ENCODE results near the gene CLDN15.
"Not testable (repeated sequence)": the region's sequence is repeated elsewhere in the genome, so short reads cannot be mapped to it uniquely, and the experiment has no call there.

The CLDN15 gene

GRCh38 chr7:101255796-101256195 is 18.2 kb upstream of the CLDN15 start:
- Histone ChIP-seq H3K9me3 (no peaks in the 10 kb centered on the region), H3K27me3 (ENCODE audit: low read depth) (no peaks in the 10 kb centered on the region), H3K36me3 (replicated peaks) (peaks cover 3% of the 10 kb centered on the region; the same call in 1 of the 2 replicates), H3K4me1 (peaks cover 3% of the 10 kb centered on the region), H3K4me3 (no peak overlapping the region)
- no peak for DNase-seq (ENCODE audit: low spot score in 2 of 2)
- in situ Hi-C loops (cut with MboI; ENCODE audit: low sequenced_read_pairs), result no loop called here

GRCh38 chr7:101253199-101253598 is 15.6 kb upstream of the CLDN15 start:
- H3K27me3 ChIP-seq (ENCODE audit: low read depth); H3K9me3 ChIP-seq; H3K36me3 ChIP-seq (replicated peaks); H3K4me3 ChIP-seq; in situ Hi-C loops (cut with MboI; ENCODE audit: low sequenced_read_pairs); DNase-seq (ENCODE audit: low spot score in 2 of 2); H3K4me1 ChIP-seq: not testable (repeated sequence)

- H3K4me3 ChIP-seq, result peak overlapping the region; percentile 94
- in situ Hi-C loops (cut with MboI; ENCODE audit: low sequenced_read_pairs), result no loop called here
- peaks cover 3% of the 10 kb centered on the region for H3K4me1 ChIP-seq
- H3K9me3 ChIP-seq, result no peaks in the 10 kb centered on the region
- peaks cover 10% of the 10 kb centered on the region; the same call in 1 of the 2 replicates for H3K36me3 ChIP-seq (replicated peaks)
- H3K27me3 ChIP-seq (ENCODE audit: low read depth), result no peaks in the 10 kb centered on the region
- peak; percentile 92 to 100 for DNase-seq (ENCODE audit: low spot score in 2 of 2)
These were observed 14.5 kb upstream of the CLDN15 start for GRCh38 chr7:101251871-101252659.

- peaks cover 7% of the 10 kb centered on the region for H3K4me1 ChIP-seq
- no peak overlapping the region; the same call in 1 of the 2 replicates for H3K4me3 ChIP-seq
- H3K9me3 ChIP-seq, result no peaks in the 10 kb centered on the region
- in situ Hi-C loops (cut with MboI; ENCODE audit: low sequenced_read_pairs), result no loop called here
- DNase-seq (ENCODE audit: low spot score in 2 of 2), result no peak
- peaks cover 14% of the 10 kb centered on the region for H3K36me3 ChIP-seq (replicated peaks)
- no peaks in the 10 kb centered on the region for H3K27me3 ChIP-seq (ENCODE audit: low read depth)
These were observed 12.7 kb upstream of the CLDN15 start for GRCh38 chr7:101250324-101250723.

GRCh38 chr7:101248276-101248675 is 10.7 kb upstream of the CLDN15 start:
- H3K4me1 ChIP-seq, result peaks cover 17% of the 10 kb centered on the region
- H3K27me3 ChIP-seq (ENCODE audit: low read depth), result no peaks in the 10 kb centered on the region
- in situ Hi-C loops (cut with MboI; ENCODE audit: low sequenced_read_pairs), result no loop called here
- H3K4me3 ChIP-seq, result no peak overlapping the region
- DNase-seq (ENCODE audit: low spot score in 2 of 2), result no peak
- H3K36me3 ChIP-seq (replicated peaks), result peaks cover 18% of the 10 kb centered on the region
- no peaks in the 10 kb centered on the region for H3K9me3 ChIP-seq

- H3K4me3 ChIP-seq, result peak overlapping the region; percentile 89
- peaks cover 14% of the 10 kb centered on the region for H3K4me1 ChIP-seq
- no peak for DNase-seq (ENCODE audit: low spot score in 2 of 2)
- in situ Hi-C loops (cut with MboI; ENCODE audit: low sequenced_read_pairs), result no loop called here
- no peaks in the 10 kb centered on the region for H3K27me3 ChIP-seq (ENCODE audit: low read depth)
- no peaks in the 10 kb centered on the region for H3K9me3 ChIP-seq
- H3K36me3 ChIP-seq (replicated peaks), result peaks cover 29% of the 10 kb centered on the region
These were observed 7.6 kb upstream of the CLDN15 start for GRCh38 chr7:101245147-101245668.

- DNase-seq (ENCODE audit: low spot score in 2 of 2), result peak; percentile 89 to 97
- Histone ChIP-seq H3K9me3 (no peaks in the 10 kb centered on the region), H3K4me1 (peaks cover 14% of the 10 kb centered on the region), H3K4me3 (peak within 1 kb of the TSS; percentile 89), H3K27me3 (ENCODE audit: low read depth) (no peaks in the 10 kb centered on the region), H3K36me3 (replicated peaks) (peaks cover 35% of the 10 kb centered on the region)
- in situ Hi-C loops (cut with MboI; ENCODE audit: low sequenced_read_pairs), result no loop called here
These were observed 7.0 kb upstream of the CLDN15 start, which contains the start of gene FIS1 for GRCh38 chr7:101244375-101245146. FIS1 (minus strand) TSS chr7:101245081; CDS start chr7:101245004, 77 bp downstream.

- H3K36me3 ChIP-seq (replicated peaks), result peaks cover 40% of the 10 kb centered on the region
- H3K4me1 ChIP-seq, result peaks cover 14% of the 10 kb centered on the region
- in situ Hi-C loops (cut with MboI; ENCODE audit: low sequenced_read_pairs), result no loop called here
- no peaks in the 10 kb centered on the region for H3K9me3 ChIP-seq
- peak overlapping the region; percentile 89 for H3K4me3 ChIP-seq
- H3K27me3 ChIP-seq (ENCODE audit: low read depth), result no peaks in the 10 kb centered on the region
- peak in 1 of 2 experiments; percentile 18 for DNase-seq (ENCODE audit: low spot score in 2 of 2)
These were observed 6.2 kb upstream of the CLDN15 start for GRCh38 chr7:101243646-101244374.

- no peak for DNase-seq (ENCODE audit: low spot score in 2 of 2)
- in situ Hi-C loops (cut with MboI; ENCODE audit: low sequenced_read_pairs), result no loop called here
- Histone ChIP-seq H3K27me3 (ENCODE audit: low read depth) (no peaks in the 10 kb centered on the region), H3K9me3 (no peaks in the 10 kb centered on the region), H3K4me3 (no peak overlapping the region), H3K36me3 (replicated peaks) (peaks cover 41% of the 10 kb centered on the region), H3K4me1 (peaks cover 14% of the 10 kb centered on the region)
These were observed 4.1 kb upstream of the CLDN15 start for GRCh38 chr7:101241443-101242349.

- Histone ChIP-seq H3K4me3 (no peak overlapping the region), H3K4me1 (peaks cover 14% of the 10 kb centered on the region), H3K27me3 (ENCODE audit: low read depth) (no peaks in the 10 kb centered on the region), H3K9me3 (no peaks in the 10 kb centered on the region), H3K36me3 (replicated peaks) (peaks cover 41% of the 10 kb centered on the region)
- in situ Hi-C loops (cut with MboI; ENCODE audit: low sequenced_read_pairs), result no loop called here
- DNase-seq (ENCODE audit: low spot score in 2 of 2), result no peak
These were observed 3.4 kb upstream of the CLDN15 start for GRCh38 chr7:101241015-101241363.

- in situ Hi-C loops (cut with MboI; ENCODE audit: low sequenced_read_pairs), result no loop called here
- Histone ChIP-seq H3K4me1 (peaks cover 12% of the 10 kb centered on the region), H3K4me3 (no peak overlapping the region), H3K27me3 (ENCODE audit: low read depth) (no peaks in the 10 kb centered on the region), H3K9me3 (no peaks in the 10 kb centered on the region), H3K36me3 (replicated peaks) (peaks cover 39% of the 10 kb centered on the region)
- no peak for DNase-seq (ENCODE audit: low spot score in 2 of 2)
These were observed 2.8 kb upstream of the CLDN15 start for GRCh38 chr7:101240226-101241014.

GRCh38 chr7:101239951-101240220 is 2.3 kb upstream of the CLDN15 start:
- in situ Hi-C loops (cut with MboI; ENCODE audit: low sequenced_read_pairs), result no loop called here
- H3K4me1 ChIP-seq, result peaks cover 8% of the 10 kb centered on the region
- peaks cover 37% of the 10 kb centered on the region for H3K36me3 ChIP-seq (replicated peaks)
- DNase-seq (ENCODE audit: low spot score in 2 of 2), result no peak
- H3K9me3 ChIP-seq, result no peaks in the 10 kb centered on the region
- no peaks in the 10 kb centered on the region for H3K27me3 ChIP-seq (ENCODE audit: low read depth)
- H3K4me3 ChIP-seq, result no peak overlapping the region

Measured in HAP-1 (cell line).